ENCODE data around the gene TSSC4.

DNA sequence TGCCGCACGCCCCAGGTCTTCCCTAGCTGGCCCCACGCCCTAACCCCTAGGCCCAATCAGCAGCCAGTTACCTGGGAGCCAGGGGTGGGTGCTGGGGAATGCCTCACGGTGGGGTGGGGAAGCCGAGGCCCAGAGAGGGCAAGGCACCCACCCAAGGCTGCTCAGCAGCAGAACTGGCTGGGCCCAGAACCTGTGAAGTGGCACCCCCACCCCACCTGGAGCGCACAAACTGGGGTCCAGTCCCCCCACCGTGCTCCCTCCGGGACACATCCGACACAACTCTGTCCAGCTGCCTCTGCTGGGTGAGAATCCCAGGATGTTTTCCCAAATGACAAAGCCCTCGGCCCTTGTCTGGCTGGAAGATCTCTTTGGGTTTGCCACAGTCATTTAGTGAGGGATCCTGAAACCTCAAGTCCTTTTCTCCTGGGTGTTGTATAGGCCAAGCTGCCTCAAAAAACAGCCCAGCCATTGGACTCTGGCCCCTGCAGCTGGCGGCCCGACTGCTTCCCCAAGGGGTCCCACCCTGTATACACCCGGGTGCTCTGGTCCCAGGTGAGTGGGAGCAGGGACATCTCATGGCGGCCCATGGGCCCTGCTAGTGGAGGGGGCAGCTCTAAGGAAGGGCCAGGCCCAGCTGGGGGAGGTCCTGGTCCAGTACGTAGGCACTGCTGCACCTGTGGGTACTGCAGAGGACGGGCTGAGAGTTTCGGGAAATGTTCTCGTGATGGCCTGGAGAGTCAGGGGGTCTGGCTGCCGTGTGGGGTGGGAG is 20.9 kb downstream of the TSSC4 start:
- TF ChIP-seq EP300 (IDR thresholded peaks at IDR 0.05) (no peak), POLR2AphosphoS5 (IDR thresholded peaks at IDR 0.05) (no peak), POLR2A (IDR thresholded peaks at IDR 0.05) (no peak)
- TF ChIP-seq, protein P1, sequence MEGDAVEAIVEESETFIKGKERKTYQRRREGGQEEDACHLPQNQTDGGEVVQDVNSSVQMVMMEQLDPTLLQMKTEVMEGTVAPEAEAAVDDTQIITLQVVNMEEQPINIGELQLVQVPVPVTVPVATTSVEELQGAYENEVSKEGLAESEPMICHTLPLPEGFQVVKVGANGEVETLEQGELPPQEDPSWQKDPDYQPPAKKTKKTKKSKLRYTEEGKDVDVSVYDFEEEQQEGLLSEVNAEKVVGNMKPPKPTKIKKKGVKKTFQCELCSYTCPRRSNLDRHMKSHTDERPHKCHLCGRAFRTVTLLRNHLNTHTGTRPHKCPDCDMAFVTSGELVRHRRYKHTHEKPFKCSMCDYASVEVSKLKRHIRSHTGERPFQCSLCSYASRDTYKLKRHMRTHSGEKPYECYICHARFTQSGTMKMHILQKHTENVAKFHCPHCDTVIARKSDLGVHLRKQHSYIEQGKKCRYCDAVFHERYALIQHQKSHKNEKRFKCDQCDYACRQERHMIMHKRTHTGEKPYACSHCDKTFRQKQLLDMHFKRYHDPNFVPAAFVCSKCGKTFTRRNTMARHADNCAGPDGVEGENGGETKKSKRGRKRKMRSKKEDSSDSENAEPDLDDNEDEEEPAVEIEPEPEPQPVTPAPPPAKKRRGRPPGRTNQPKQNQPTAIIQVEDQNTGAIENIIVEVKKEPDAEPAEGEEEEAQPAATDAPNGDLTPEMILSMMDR (IDR thresholded peaks at IDR 0.05) = no peak
